ENCODE results near the gene SEL1L. TPM values are rescaled to one million over a fixed set of nuclear protein-coding genes. Genes with fewer than 3 reads are reported as not detected.

The SEL1L gene
- total RNA-seq, 1 donor from 2014 or later: 104 TPM

GRCh38 chr14:81449114-81449513 lies 84.5 kb downstream of the SEL1L start:
- no peak for TF ChIP-seq CTCF (IDR thresholded peaks at IDR 0.05)
- DNase-seq (no peak), ATAC-seq (peak; percentile 26 to 34)
- H3K27me3 ChIP-seq (ENCODE audit: low read depth): peaks cover 10% of the 10 kb centered on the region
- no peak overlapping the region for H3K27ac ChIP-seq
- H3K9me3 ChIP-seq: no peaks in the 10 kb centered on the region
- intact Hi-C loops (cut with DNase I): no loop called here
- H3K4me3 ChIP-seq: no peak overlapping the region
- no peaks in the 10 kb centered on the region for H3K36me3 ChIP-seq
- peaks cover 26% of the 10 kb centered on the region for H3K4me1 ChIP-seq

DNA sequence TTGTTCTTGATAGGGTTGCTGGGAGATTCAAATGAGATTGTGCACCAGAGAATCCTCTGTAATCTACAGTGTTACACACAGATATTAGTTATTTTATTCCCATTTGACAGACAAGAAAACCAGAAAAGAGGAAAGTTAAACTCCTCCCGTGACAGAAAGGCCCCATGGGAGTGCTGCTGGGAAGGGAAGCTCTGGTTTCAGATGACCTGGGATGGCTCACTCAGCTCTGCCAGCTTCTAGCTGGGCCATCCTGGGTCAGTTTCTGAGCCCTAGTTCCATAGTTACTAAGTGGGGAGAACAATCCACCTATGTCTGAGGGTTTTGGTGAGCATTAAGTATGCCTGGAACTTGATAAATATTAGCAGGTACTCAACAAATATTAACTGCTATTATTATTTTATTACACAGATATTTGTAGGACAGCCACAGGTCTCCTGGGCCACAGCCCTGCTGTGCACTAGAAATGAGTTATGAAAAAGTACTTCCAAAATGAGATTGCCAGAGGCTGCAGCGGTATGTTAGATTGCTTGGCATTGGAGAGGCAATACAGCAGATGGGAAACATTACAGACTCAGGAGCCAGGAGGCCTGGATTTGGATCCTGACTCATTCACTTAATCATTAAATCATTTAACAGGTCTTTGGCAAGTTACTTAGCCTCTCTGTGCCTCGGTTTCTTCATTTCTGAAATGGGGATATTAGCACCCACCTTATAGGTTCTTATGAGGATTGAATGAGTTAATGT lies 86.5 kb downstream of the SEL1L start:
- intact Hi-C loops (cut with DNase I): no loop called here
- DNase-seq (no peak), ATAC-seq (no peak)
- Histone ChIP-seq H3K27me3 (ENCODE audit: low read depth) (peaks cover 10% of the 10 kb centered on the region), H3K36me3 (no peaks in the 10 kb centered on the region), H3K9me3 (no peaks in the 10 kb centered on the region), H3K4me1 (peaks cover 26% of the 10 kb centered on the region), H3K4me3 (no peak overlapping the region), H3K27ac (no peak overlapping the region)
- no peak for TF ChIP-seq CTCF (IDR thresholded peaks at IDR 0.05)

- H3K27ac ChIP-seq: peak overlapping the region; percentile 27
- H3K36me3 ChIP-seq: no peaks in the 10 kb centered on the region
- ATAC-seq: peak; percentile 28 to 53
Observed at GRCh38 chr14:81446279-81447007, 87.2 kb downstream of the SEL1L start.

DNA sequence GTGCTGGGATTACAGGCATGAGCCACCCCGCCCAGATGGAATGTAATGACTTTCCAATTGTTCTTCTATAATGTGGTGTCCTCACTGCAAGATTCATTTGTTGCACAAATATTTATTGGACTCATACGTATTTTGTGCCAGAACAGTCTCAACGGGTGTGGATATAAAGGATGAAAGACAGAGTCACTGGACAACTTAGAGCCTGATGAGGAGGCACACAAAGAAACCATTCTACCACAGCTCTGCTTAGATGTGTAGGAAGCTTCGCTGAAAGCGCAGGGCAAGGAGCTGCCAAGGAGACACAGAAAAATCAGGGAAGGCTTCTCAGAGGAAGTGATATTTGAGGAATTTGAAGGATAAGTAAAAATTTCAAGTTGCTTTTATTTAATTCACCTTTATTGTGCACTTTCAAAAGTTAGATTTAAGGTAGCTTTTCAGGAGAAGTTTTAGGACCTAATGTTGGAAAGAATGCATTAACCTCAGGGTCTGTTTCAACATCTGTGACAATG lies 92.0 kb downstream of the SEL1L start:
- Histone ChIP-seq H3K4me3 (no peak overlapping the region), H3K9me3 (no peaks in the 10 kb centered on the region), H3K36me3 (no peaks in the 10 kb centered on the region), H3K27me3 (ENCODE audit: low read depth) (peaks cover 28% of the 10 kb centered on the region), H3K27ac (no peak overlapping the region), H3K4me1 (peaks cover 2% of the 10 kb centered on the region)
- DNase-seq (no peak), ATAC-seq (no peak)
- intact Hi-C loops (cut with DNase I): no loop called here
- TF ChIP-seq CTCF (IDR thresholded peaks at IDR 0.05): no peak

More at GRCh38 chr14:81446279-81447007, 87.2 kb downstream of the SEL1L start:
- H3K4me1 ChIP-seq: peaks cover 26% of the 10 kb centered on the region
- DNase-seq: no peak
- no peak overlapping the region for H3K4me3 ChIP-seq
- no peaks in the 10 kb centered on the region for H3K9me3 ChIP-seq
- H3K27me3 ChIP-seq (ENCODE audit: low read depth): peaks cover 10% of the 10 kb centered on the region
- no peak for TF ChIP-seq CTCF (IDR thresholded peaks at IDR 0.05)
- intact Hi-C loops (cut with DNase I): no loop called here

- TF ChIP-seq CTCF (IDR thresholded peaks at IDR 0.05): no peak
- Histone ChIP-seq H3K27ac (no peak overlapping the region), H3K27me3 (ENCODE audit: low read depth) (peaks cover 42% of the 10 kb centered on the region), H3K4me1 (peaks cover 12% of the 10 kb centered on the region), H3K36me3 (no peaks in the 10 kb centered on the region), H3K4me3 (no peak overlapping the region), H3K9me3 (no peaks in the 10 kb centered on the region)
- no peak for ATAC-seq
- DNase-seq: no peak
- intact Hi-C loops (cut with DNase I): no loop called here
Observed at GRCh38 chr14:81440041-81440440, 93.6 kb downstream of the SEL1L start.
